HEK293 (cell line): ENCODE measurements around the gene LIX1L.

ENCODE experiments used
- CTCF ChIA-PET: fragments of 350-600 bp; formaldehyde crosslinking; extraction: SDS; loops from one replicate; lab custom pipeline; 2021; ENCODE audit warnings: antibody characterized with exemption; lab: Yijun Ruan, JAX
- POLR2A ChIA-PET: fragments of 300-600 bp; formaldehyde crosslinking; extraction: SDS; loops from one replicate; lab custom pipeline; 2020; ENCODE audit warnings: antibody characterized with exemption, inconsistent platforms; lab: Yijun Ruan, JAX
- H3K27ac ChIP-seq: fragments of 200-500 bp; sonication (Bioruptor generic); 2 replicates; pipeline ENCODE4 v1.5.1; 2014; ENCODE audit warnings: low read depth, low read length, control low read depth, inconsistent platforms; ENCODE audit errors: extremely low read depth
- H3K36me3 ChIP-seq, 2 experiments: fragments of 200-500 bp in 1 of 2; sonication (Bioruptor generic) in 1 of 2; 1 replicate in 1 of 2; 2 replicates in 1 of 2; pipeline ENCODE4 v1.5.1; 2014 to 2017; ENCODE audit warnings: inconsistent platforms in 2 of 2, low read length in 2 of 2; ENCODE audit not compliant: control insufficient read depth in 2 of 2, insufficient read depth in 1 of 2
- H3K4me1 ChIP-seq: fragments of 200-500 bp; sonication (Bioruptor generic); 2 replicates; pipeline ENCODE4 v1.5.1; 2014; ENCODE audit warnings: mild to moderate bottlenecking, low read length, inconsistent platforms; ENCODE audit not compliant: control insufficient read depth, insufficient read depth
- H3K4me3 ChIP-seq: 2 replicates; pipeline ENCODE4 v1.5.1; 2011; ENCODE audit warnings: low read depth, mild to moderate bottlenecking, control low read depth, low read length, moderate library complexity
- H3K9me3 ChIP-seq: fragments of 200-500 bp; sonication (Bioruptor generic); 2 replicates; pipeline ENCODE4 v1.5.1; 2014; ENCODE audit warnings: low read depth, low read length, inconsistent platforms; ENCODE audit not compliant: control insufficient read depth, insufficient read depth
- HOXC10 ChIP-seq: sonication (generic); formaldehyde crosslinking; IDR thresholded peaks from 2 replicates; pipeline ENCODE4 v1.8.1; 2023; ENCODE audit warnings: mild to moderate bottlenecking, missing genetic modification reagents
- OVOL3 ChIP-seq: fragments of 450-650 bp; formaldehyde crosslinking; IDR thresholded peaks from 2 replicates; pipeline ENCODE4 v1.5.1; 2016; ENCODE audit warnings: missing biosample characterization, missing genetic modification characterization
- RBAK ChIP-seq: fragments of 450-650 bp; formaldehyde crosslinking; IDR thresholded peaks from 2 replicates; pipeline ENCODE4 v1.5.1; 2016; ENCODE audit warnings: missing biosample characterization, missing genetic modification characterization
- SETDB1 ChIP-seq: IDR thresholded peaks from one replicate; pipeline ENCODE4 v1.6.1; 2017; ENCODE audit warnings: mild to moderate bottlenecking, low read length, moderate library complexity, mixed read lengths; ENCODE audit not compliant: insufficient read length
- SP2 ChIP-seq: fragments of 450-650 bp; formaldehyde crosslinking; IDR thresholded peaks from 2 replicates; pipeline ENCODE4 v1.5.1; 2016; ENCODE audit warnings: missing biosample characterization, missing genetic modification characterization
- ZBTB17 ChIP-seq: fragments of 450-650 bp; formaldehyde crosslinking; IDR thresholded peaks from 2 replicates; pipeline ENCODE4 v1.5.1; 2016; ENCODE audit warnings: missing biosample characterization, missing genetic modification characterization
- ZBTB44 ChIP-seq: fragments of 450-650 bp; IDR thresholded peaks from 2 replicates; pipeline ENCODE4 v1.5.1; 2018; ENCODE audit warnings: missing biosample characterization, mild to moderate bottlenecking, missing genetic modification characterization
- ZBTB8A ChIP-seq: fragments of 450-650 bp; formaldehyde crosslinking; IDR thresholded peaks from 2 replicates; pipeline ENCODE4 v1.5.1; 2016; ENCODE audit warnings: missing biosample characterization, missing genetic modification characterization
- ZNF133 ChIP-seq: fragments of 450-650 bp; formaldehyde crosslinking; IDR thresholded peaks from 2 replicates; pipeline ENCODE4 v1.5.1; 2016; ENCODE audit warnings: missing biosample characterization, missing genetic modification characterization
- ZNF138 ChIP-seq: fragments of 450-650 bp; formaldehyde crosslinking; IDR thresholded peaks from 2 replicates; pipeline ENCODE4 v1.5.1; 2016; ENCODE audit warnings: missing biosample characterization, missing genetic modification characterization, borderline replicate concordance
- ZNF221 ChIP-seq: fragments of 450-650 bp; formaldehyde crosslinking; IDR thresholded peaks from 2 replicates; pipeline ENCODE4 v1.5.1; 2017; ENCODE audit warnings: missing biosample characterization, missing genetic modification characterization, borderline replicate concordance
- ZNF362 ChIP-seq: fragments of 450-650 bp; formaldehyde crosslinking; IDR thresholded peaks from 2 replicates; pipeline ENCODE4 v1.5.1; 2016; ENCODE audit warnings: missing biosample characterization, missing genetic modification characterization
- ZNF37A ChIP-seq: fragments of 450-650 bp; IDR thresholded peaks from 2 replicates; pipeline ENCODE4 v1.5.1; 2018; ENCODE audit warnings: missing biosample characterization, missing genetic modification characterization
- ZNF473 ChIP-seq: fragments of 450-650 bp; formaldehyde crosslinking; IDR thresholded peaks from 2 replicates; pipeline ENCODE4 v1.5.1; 2017; ENCODE audit warnings: missing biosample characterization, missing genetic modification characterization
- ZNF513 ChIP-seq: fragments of 450-650 bp; IDR thresholded peaks from 2 replicates; pipeline ENCODE4 v1.5.1; 2018; ENCODE audit warnings: missing biosample characterization, missing genetic modification characterization
- ZNF670 ChIP-seq: fragments of 450-650 bp; formaldehyde crosslinking; IDR thresholded peaks from 2 replicates; pipeline ENCODE4 v1.5.1; 2016; ENCODE audit warnings: missing biosample characterization, missing genetic modification characterization, low read depth
- ZNF837 ChIP-seq: fragments of 450-650 bp; formaldehyde crosslinking; IDR thresholded peaks from 2 replicates; pipeline ENCODE4 v1.5.1; 2016; ENCODE audit warnings: missing biosample characterization, missing genetic modification characterization
- ZSCAN16 ChIP-seq: fragments of 450-650 bp; formaldehyde crosslinking; IDR thresholded peaks from 2 replicates; pipeline ENCODE4 v1.5.1; 2016; ENCODE audit warnings: missing biosample characterization, missing genetic modification characterization

LIX1L gene

GRCh38 chr1:145949219-145949618 is 8.6 kb downstream of the LIX1L start:
- Histone ChIP-seq H3K4me1 (no peaks in the 10 kb centered on the region), H3K9me3 (no peaks in the 10 kb centered on the region), H3K27ac (no peak overlapping the region), H3K36me3 (peaks cover 0 to 22% of the 10 kb centered on the region in 2 experiments; a peak in 2 of 3 replicates), H3K4me3 (no peak overlapping the region)
- ChIA-PET CTCF (interaction anchor here (1.0 kb wide), 1 partner anchor 57 kb away, joined by 5 read pairs; no protein-coding TSS in a partner anchor), POLR2A (interaction anchor here (1.3 kb wide), 1 partner anchor 15 kb away, joined by 3 read pairs; the partner anchor contains the start of genes ANKRD34A and POLR3GL)
- TF ChIP-seq ZNF221 (tag by site-specific recombination) (no peak), ZBTB8A (tag by site-specific recombination) (no peak), RBAK (tag by site-specific recombination) (no peak), ZNF837 (tag by site-specific recombination) (no peak), SP2 (tag by site-specific recombination) (no peak), ZNF362 (no peak), ZSCAN16 (tag by site-specific recombination) (no peak), ZNF133 (tag by site-specific recombination) (no peak)

GRCh38 chr1:145947551-145947950 is 10.3 kb downstream of the LIX1L start:
- CTCF ChIA-PET, result interaction anchor here (1.5 kb wide), 1 partner anchor 31 kb away, joined by 3 read pairs; no protein-coding TSS in a partner anchor
- no peaks in the 10 kb centered on the region for H3K4me1 ChIP-seq
- H3K36me3 ChIP-seq, result peaks cover 0 to 22% of the 10 kb centered on the region in 2 experiments; a peak in 2 of 3 replicates
- H3K27ac ChIP-seq, result no peak overlapping the region
- H3K4me3 ChIP-seq, result no peak overlapping the region
- POLR2A ChIA-PET, result interaction anchor here (0.6 to 1.2 kb wide), 2 partner anchors 11 to 91 kb away, joined by 3 read pairs; partner anchors contain the start of gene LIX1L
- no peaks in the 10 kb centered on the region for H3K9me3 ChIP-seq
- TF ChIP-seq OVOL3 (tag by site-specific recombination), result no peak
- TF ChIP-seq SETDB1, result no peak
- no peak for TF ChIP-seq ZNF37A (tag by site-specific recombination)
- TF ChIP-seq ZBTB17 (tag by site-specific recombination), result no peak
- TF ChIP-seq, all 188 proteins: peak for 0

GRCh38 chr1:145946477-145946986 is 11.3 kb downstream of the LIX1L start:
- POLR2A ChIA-PET, result no interaction called here
- no peaks in the 10 kb centered on the region for H3K9me3 ChIP-seq
- TF ChIP-seq ZNF138 (no peak), ZNF133 (tag by site-specific recombination) (no peak), HOXC10 (CRISPR knock-in tag) (no peak), ZNF513 (tag by site-specific recombination) (no peak), ZNF473 (tag by site-specific recombination) (no peak), ZBTB44 (tag by site-specific recombination) (no peak), ZNF670 (tag by site-specific recombination) (no peak), ZBTB17 (tag by site-specific recombination) (no peak)
- TF ChIP-seq, all 188 proteins: peak for 0
- H3K27ac ChIP-seq, result no peak overlapping the region
- H3K36me3 ChIP-seq, result peaks cover 0 to 22% of the 10 kb centered on the region in 2 experiments; a peak in 2 of 3 replicates
- H3K4me1 ChIP-seq, result no peaks in the 10 kb centered on the region
- no peak overlapping the region for H3K4me3 ChIP-seq
- CTCF ChIA-PET, result interaction anchor here (0.7 kb wide), 1 partner anchor 1395 kb away, joined by 3 read pairs; no protein-coding TSS in a partner anchor
